Measurements from ENCODE around the gene TEK. TPM values are rescaled to one million over a fixed set of nuclear protein-coding genes. Genes with fewer than 3 reads are reported as not detected.

The TEK gene
- total RNA-seq, 2 donors from 2014 or later, result 19.2 to 29.5 TPM

GRCh38 chr9:27112235-27112634 lies 3.2 kb downstream of the TEK start:
- peak in 1 of 2 donors; percentile 72 for ATAC-seq
- DNase-seq, result no peak

DNA sequence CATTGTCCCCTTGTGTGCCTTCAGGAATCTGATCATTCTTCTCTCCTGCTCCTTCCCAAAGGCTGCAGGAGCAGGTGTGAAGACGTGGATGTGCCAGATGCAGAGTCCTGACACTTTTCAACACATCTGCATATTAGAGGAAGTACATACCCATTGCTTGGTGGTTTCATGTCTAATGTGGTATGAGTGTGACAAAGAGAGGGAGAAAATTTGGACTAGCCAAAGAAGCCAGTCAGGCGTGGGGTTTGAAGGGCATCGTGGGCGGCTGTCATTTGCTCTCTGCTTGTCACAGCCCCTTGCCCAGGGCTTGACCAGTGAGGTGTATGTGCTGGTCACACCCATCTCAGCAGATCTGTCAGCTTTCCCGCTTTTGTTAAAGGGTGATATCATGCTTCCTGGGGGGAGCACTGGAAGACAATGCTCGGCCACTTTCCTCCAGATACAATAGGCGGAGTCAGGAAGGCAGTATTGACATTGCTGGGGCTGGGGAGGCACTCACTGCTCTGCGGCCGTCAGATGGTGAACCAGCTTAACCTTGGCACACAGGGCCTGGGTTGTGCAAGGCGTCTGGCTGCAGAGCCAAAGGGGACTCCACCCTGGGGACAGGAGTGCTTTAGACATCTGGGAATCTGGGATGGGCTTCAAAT lies 8.6 kb downstream of the TEK start:
- ATAC-seq (peak; percentile 96 to 97), DNase-seq (peak; percentile 89)
- intact Hi-C loops (cut with DNase I), result no loop called here

More at GRCh38 chr9:27112235-27112634, 3.2 kb downstream of the TEK start:
- intact Hi-C loops (cut with DNase I), result loop anchor here in 1 of 2 donors (5.0 kb wide), 1 partner anchor 80 kb away; no protein-coding TSS in a partner anchor

DNA sequence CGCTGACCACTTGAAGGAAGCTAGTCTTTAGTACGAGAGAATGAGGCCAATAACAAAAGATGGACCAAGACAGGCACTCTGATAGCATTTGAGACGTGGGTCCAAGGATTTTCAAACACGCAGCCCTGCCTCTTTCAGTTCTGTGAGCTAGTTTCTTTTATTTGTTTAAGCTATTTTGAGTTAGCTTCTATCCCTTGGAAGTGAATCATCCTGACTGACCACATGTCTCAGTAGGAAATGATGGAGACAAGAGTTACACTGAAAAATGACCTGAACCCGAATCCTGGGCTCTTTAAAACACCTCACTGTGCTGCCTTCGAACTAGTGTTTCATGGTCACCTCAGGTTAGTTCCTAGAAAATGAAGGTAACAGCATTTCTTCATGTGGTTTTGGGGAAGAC lies 9.9 kb downstream of the TEK start:
- intact Hi-C loops (cut with DNase I), result no loop called here
- no peak for DNase-seq
- ATAC-seq, result peak in 1 of 2 donors; percentile 8

DNA sequence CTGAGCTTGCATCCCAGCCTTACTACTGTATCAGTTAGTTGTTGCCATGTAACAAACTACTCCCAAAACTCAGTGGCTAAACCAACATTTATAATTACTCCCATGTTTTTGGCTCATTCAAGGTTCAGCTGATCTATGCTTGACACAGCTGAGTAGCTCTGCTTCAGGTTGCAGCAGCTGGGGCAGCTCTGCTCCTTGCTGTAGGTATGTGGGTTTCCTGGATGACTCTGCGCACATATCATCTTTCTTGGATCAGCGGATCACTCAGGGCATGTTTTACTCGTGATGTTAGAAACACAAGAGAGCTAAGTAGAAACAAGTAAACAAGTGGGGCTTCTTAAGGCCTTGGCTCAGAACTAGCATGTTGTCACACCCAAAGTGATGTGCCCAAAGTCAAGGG lies 15.1 kb downstream of the TEK start:
- ATAC-seq, result no peak
- intact Hi-C loops (cut with DNase I), result no loop called here
- DNase-seq, result no peak

- DNase-seq, result peak; percentile 63
- intact Hi-C loops (cut with DNase I), result no loop called here
- peak; percentile 95 to 97 for ATAC-seq
Measured at GRCh38 chr9:27125030-27125429, 16.0 kb downstream of the TEK start.

DNA sequence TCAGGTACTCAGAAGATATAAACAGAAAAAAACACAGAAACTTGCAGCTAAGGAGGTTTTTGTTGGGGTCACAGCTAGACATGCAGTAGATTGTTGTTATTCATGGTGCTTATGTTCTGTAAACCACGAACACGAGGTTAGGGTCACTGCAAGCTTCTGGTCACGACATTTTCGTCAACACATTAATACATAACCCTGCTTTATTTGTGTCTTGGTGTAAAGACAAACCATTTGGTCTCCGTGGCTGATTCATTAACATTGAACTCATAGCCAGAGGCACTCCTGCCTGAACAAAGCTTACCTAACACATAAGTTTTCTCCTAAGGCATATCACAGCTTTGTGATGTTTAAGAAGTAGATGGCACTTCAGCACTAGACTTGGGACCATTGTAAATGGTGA lies 16.9 kb downstream of the TEK start:
- intact Hi-C loops (cut with DNase I), result no loop called here
- DNase-seq (no peak), ATAC-seq (no peak)

GRCh38 chr9:27126670-27127069 lies 17.6 kb downstream of the TEK start:
- DNase-seq (no peak), ATAC-seq (peak; percentile 34 to 49)
- intact Hi-C loops (cut with DNase I), result no loop called here

DNA sequence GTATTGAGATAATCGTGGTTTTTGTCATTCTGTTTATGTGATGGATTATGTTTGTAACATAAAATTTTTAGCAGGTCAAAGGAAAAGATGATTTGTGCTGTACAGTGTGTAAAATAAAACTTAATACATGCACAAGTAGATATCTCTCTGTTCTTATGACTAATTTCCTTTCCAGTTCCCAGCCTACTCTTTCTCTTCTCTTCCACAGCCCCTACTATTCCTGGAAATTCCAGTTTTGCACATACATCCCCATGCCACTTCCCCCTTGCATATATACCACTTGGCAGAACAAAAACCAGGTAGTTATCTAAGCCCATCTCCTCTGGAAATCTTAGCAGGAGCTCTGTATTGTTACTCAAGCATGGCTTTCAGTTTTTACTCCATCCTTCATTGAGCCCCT lies 20.2 kb downstream of the TEK start:
- ATAC-seq (no peak), DNase-seq (no peak)
- intact Hi-C loops (cut with DNase I), result no loop called here

- ATAC-seq (no peak), DNase-seq (no peak)
- intact Hi-C loops (cut with DNase I), result no loop called here
Measured at GRCh38 chr9:27131731-27132130, 22.7 kb downstream of the TEK start.

GRCh38 chr9:27133817-27134216 lies 24.8 kb downstream of the TEK start:
- DNase-seq (no peak), ATAC-seq (no peak)
- intact Hi-C loops (cut with DNase I), result no loop called here

DNA sequence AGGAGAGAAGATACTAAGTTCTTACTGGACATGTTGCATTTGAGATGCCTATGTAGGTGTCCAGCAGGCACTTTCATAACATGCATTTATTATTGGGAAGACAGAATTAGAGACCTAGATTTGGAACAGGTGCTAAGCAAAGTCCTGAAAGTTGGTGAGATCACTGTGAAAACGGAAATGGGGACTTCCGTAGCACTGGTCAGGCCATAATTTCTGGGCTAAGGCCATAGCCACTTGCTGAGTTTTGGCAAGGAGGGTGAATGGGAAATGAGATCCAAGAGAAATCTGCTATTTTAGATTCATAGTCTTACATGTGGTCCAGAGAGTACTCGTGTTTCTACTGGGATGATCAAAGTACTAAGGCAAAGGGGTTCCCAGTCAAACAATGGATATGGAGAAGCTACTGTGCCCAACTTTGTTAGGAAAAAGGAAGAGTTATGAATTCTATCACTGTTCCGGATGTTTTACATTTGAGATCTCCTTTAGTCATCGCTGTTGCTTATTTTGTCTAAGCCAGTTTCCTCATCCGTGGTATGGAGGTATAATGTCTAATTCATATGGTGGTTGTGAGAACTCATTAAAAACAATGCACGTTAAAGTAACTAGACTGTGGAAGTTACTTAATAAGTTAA lies 33.4 kb downstream of the TEK start:
- intact Hi-C loops (cut with DNase I), result no loop called here
- no peak for DNase-seq
- ATAC-seq, result no peak

- no peak for ATAC-seq
- no peak for DNase-seq
- intact Hi-C loops (cut with DNase I), result no loop called here
Measured at GRCh38 chr9:27145143-27145542, 36.1 kb downstream of the TEK start.

GRCh38 chr9:27149651-27150050 lies 40.6 kb downstream of the TEK start:
- intact Hi-C loops (cut with DNase I), result no loop called here
- peak in 1 of 2 donors; percentile 46 for ATAC-seq
- no peak for DNase-seq

DNA sequence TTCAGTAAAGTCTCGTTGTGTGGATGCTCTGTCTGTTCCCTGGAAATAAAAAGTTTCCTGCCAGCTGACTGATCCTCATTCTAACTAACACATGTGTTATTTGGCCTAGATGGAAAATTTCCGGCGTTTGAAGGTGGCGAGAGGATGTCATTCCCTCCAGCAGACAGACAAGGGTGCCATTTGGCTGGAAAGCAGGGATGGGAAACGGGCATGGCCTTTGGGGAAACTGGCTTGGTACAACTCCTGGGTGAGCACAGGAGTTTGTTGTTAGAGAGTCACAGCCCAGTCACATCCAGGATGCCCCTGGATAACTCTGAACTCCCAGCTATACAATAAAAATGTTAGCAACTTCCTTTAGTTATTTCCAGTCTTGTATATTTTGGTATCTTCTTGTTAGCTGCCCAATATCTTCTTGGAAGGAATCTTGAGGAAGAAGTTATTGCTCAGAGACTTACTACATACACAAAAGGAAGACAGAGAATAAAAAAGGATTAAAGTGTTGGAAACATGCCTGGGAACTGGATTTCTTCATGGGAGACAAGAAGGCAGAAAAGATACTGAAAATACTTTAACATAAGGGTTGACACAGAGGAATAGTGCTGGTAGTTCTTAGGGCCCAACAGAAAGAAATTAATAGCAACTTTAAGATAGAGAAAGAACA lies 41.9 kb downstream of the TEK start:
- no peak for ATAC-seq
- DNase-seq, result no peak
- intact Hi-C loops (cut with DNase I), result no loop called here

- DNase-seq (no peak), ATAC-seq (peak in 1 of 2 donors; percentile 64)
- intact Hi-C loops (cut with DNase I), result no loop called here
Measured at GRCh38 chr9:27151693-27152404, 42.8 kb downstream of the TEK start.

DNA sequence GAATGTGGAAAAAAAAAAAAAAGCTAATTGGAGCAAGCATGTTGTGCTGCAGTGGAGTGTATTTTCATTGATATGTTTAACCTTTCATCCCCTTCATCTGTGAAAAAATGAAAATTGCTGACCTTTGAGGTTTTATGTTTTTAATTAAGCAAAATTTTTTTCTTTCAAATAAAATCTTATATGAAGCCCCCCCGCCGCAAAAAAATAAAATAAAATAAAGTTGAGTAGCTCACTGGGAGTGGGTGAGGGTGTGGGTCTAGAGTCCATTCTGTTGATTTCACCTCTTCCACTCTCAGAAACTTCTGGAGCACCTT lies 43.3 kb downstream of the TEK start:
- DNase-seq (no peak), ATAC-seq (no peak)
- intact Hi-C loops (cut with DNase I), result no loop called here

DNA sequence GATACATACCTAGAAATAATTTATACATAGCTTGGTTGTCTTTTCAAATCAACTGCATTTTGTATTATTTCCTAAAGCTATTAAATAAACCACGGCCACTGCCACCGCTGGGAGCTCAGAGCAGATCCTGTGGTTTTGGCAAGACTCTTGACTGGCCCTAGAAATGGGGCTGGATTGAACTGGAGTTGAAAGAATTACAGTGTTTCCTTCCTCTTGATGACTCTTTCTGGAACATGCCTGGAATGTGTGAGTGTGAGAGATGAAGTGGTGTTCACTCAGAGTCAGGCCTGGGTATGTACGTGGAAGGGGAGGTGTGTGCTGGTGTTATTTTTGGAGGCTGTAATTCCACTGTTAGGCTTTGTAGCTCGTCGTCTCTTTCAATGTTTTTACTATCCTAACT lies 45.9 kb downstream of the TEK start:
- no peak for DNase-seq
- peak in 1 of 2 donors; percentile 63 for ATAC-seq
- intact Hi-C loops (cut with DNase I), result no loop called here

DNA sequence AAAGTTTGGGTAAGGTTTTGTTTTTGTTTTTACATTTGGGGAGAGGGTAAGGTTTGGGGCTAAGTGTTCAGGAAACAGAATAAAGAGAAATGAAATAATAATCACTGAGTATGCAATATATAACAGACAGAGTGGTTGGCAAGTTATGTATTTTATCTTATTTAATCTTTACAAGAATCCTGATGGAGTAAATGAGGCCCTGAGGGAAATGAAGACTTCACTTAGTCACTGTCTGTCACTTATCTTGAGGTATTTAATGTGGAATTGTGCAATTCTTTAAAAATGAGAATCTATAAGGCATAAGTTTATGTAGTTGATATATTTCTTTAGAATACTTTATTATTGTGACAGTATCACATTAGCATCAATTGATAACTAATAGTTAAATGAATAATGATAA lies 48.1 kb downstream of the TEK start:
- intact Hi-C loops (cut with DNase I), result no loop called here
- ATAC-seq (no peak), DNase-seq (no peak)

DNA sequence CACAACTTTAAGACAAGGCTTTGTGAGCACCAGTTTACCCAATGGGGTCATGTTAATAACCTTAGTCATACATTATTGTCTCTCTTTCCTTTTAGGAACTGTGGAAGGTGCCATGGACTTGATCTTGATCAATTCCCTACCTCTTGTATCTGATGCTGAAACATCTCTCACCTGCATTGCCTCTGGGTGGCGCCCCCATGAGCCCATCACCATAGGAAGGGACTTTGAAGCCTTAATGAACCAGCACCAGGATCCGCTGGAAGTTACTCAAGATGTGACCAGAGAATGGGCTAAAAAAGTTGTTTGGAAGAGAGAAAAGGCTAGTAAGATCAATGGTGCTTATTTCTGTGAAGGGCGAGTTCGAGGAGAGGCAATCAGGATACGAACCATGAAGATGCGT lies 48.7 kb downstream of the TEK start:
- intact Hi-C loops (cut with DNase I), result no loop called here
- ATAC-seq (no peak), DNase-seq (no peak)

DNA sequence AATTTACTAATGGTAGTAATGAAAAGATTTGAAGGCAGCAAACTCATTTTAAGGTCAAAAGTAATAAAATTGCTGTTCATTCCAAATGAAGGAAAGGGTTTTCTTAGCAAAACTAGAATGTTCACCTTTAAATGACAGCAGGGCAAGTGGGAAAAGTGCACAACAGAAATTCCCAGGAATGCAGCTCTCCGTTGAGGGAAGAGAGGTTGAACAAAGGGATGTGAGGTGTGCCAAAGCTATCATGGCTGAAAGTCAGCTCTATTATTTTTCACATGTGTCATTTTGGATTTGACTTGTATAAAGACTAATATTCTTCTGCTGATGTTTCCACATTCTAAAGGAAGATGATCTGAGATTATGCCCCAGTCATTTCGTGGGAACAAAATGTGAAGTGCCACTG lies 51.6 kb downstream of the TEK start:
- no peak for ATAC-seq

More for the DNA sequence above, 51.6 kb downstream of the TEK start:
- intact Hi-C loops (cut with DNase I), result no loop called here
- DNase-seq, result no peak

Measured in left cardiac atrium (tissue), 4 donors.